ENCODE results near the gene STK24. TPM values are rescaled to one million over a fixed set of nuclear protein-coding genes. Genes with fewer than 3 reads are reported as not detected.

STK24 gene
- total RNA-seq, 1 donor from 2014 or later: 121 TPM

DNA sequence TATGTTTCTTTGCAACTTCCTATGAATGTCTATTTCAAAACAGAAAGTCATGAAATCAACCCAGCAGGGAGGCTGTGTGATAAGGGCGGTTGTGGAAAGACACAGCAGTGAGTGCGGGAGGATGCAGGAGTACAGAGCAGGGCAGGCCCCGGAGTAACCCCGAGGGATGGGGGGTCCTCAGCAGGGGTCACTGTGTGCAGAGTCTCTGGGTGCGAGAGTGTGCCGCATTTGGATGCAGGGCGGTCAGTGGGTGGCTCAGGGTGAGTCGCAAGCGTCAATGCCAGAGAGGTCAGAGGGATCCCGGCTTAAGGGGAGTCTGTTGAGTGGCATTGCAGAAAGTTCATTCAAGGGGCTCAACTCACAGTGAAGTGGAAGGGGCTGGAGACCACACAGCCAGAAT is 147.8 kb downstream of the STK24 start:
- H3K27ac Mint-ChIP-seq: peak overlapping the region; percentile 77

DNA sequence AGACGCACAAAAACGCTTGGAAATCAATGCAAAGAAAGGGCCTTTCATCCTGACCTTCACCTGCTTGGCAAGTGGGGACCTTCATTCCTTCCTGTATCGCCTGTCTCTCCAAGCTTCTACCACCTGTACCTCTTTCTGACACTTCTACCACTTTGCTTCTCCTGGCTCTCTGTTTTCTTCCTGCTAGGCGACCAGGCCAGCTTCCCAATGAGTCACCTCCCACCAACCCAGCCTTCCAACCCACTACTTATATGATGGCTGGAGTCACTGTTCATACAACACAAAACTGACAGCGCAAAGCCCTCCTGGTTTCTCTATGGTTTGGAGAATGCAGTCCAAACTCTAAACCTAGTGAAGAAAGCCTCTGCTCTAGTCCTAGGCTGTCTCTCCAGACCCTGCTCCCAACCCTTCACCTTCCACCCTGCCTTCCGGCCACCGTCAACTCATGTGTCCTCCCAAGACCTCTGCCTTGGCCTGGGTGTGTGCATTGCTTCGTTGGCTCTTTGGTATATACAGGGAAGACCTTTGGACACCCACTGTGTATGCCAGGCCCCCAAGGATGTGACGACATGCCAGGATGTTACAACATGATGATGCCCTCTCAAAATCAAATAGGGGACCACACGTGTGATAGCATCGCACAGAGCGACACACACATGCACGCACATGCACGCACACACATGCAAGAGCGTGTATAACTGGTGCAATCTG is 148.5 kb downstream of the STK24 start:
- Mint-ChIP-seq H3K4me1 (ENCODE audit: unreplicated experiment) (peaks cover 17% of the 10 kb centered on the region), H3K9me3 (no peaks in the 10 kb centered on the region), H3K27me3 (no peaks in the 10 kb centered on the region), H3K36me3 (peaks cover 61% of the 10 kb centered on the region), H3K27ac (peak overlapping the region; percentile 77), H3K4me3 (no peak overlapping the region)
- no peak for DNase-seq (ENCODE audit: extremely low spot score, unreplicated experiment)
- TF ChIP-seq, protein P1, sequence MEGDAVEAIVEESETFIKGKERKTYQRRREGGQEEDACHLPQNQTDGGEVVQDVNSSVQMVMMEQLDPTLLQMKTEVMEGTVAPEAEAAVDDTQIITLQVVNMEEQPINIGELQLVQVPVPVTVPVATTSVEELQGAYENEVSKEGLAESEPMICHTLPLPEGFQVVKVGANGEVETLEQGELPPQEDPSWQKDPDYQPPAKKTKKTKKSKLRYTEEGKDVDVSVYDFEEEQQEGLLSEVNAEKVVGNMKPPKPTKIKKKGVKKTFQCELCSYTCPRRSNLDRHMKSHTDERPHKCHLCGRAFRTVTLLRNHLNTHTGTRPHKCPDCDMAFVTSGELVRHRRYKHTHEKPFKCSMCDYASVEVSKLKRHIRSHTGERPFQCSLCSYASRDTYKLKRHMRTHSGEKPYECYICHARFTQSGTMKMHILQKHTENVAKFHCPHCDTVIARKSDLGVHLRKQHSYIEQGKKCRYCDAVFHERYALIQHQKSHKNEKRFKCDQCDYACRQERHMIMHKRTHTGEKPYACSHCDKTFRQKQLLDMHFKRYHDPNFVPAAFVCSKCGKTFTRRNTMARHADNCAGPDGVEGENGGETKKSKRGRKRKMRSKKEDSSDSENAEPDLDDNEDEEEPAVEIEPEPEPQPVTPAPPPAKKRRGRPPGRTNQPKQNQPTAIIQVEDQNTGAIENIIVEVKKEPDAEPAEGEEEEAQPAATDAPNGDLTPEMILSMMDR (conservative IDR thresholded peaks at IDR 0.05): no peak

More for the DNA sequence above, 147.8 kb downstream of the STK24 start:
- no peaks in the 10 kb centered on the region for H3K9me3 Mint-ChIP-seq
- H3K4me3 Mint-ChIP-seq: no peak overlapping the region
- peaks cover 17% of the 10 kb centered on the region for H3K4me1 Mint-ChIP-seq (ENCODE audit: unreplicated experiment)
- DNase-seq (ENCODE audit: extremely low spot score, unreplicated experiment): no peak
- peaks cover 56% of the 10 kb centered on the region for H3K36me3 Mint-ChIP-seq
- TF ChIP-seq, protein P1 (conservative IDR thresholded peaks at IDR 0.05): no peak
- no peaks in the 10 kb centered on the region for H3K27me3 Mint-ChIP-seq

DNA sequence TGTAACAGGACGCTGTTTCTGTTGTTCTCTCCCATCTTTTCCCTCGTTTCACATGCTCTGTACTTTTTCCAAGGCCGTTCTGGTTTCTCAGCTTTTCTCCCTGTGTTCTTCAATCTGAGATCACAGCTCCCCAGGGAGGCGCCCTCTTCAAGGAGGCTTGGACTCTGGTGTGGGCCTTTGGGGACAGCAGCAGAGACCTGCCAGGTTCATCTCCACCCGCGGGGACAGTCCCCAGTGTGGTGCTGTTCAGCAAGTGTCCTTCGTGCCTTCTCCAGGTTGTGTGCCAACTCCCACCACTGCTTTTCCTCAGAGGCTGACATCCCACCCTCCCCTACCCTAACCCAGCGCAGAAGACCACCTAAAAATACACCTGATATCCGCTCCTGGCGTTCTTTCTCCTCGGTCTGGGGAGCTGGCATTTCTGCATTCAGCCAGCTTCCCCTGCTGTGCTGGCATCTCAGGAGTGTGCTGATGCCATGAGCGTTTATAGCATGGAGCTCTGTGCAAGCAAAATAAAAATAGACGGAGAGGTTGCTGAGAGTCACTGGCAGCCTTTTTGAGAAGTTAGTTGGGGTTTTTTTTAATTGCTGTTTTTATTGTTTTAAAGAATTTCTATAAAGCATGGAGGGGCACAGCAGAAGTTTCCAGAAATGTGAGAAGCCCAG is 149.4 kb downstream of the STK24 start:
- no peaks in the 10 kb centered on the region for H3K27me3 Mint-ChIP-seq
- no peak overlapping the region for H3K4me3 Mint-ChIP-seq
- no peak overlapping the region for H3K27ac Mint-ChIP-seq
- no peak for DNase-seq (ENCODE audit: extremely low spot score, unreplicated experiment)
- H3K9me3 Mint-ChIP-seq: no peaks in the 10 kb centered on the region
- H3K36me3 Mint-ChIP-seq: peaks cover 64% of the 10 kb centered on the region
- H3K4me1 Mint-ChIP-seq (ENCODE audit: unreplicated experiment): peaks cover 17% of the 10 kb centered on the region
- TF ChIP-seq, protein P1 (conservative IDR thresholded peaks at IDR 0.05): no peak

DNA sequence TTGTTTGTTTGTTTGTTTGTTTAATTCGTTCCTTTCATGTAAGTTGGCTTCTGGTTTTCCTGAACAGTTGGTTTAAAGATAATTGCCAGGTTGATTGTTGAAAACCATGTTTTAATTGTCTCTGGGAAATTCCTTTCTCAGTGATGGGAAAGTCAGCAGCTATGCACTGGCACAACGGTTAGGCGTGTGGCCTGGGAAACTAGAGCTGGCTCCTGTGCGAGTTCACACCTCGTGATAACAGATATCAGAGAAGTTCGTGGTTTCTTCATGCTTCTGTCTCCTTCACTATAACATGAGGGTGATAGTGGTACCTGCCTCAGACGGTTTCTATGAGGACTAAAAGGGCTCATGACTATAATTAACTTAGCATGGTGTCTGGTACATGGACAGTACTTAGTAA is 153.5 kb downstream of the STK24 start:
- TF ChIP-seq, protein P1 (conservative IDR thresholded peaks at IDR 0.05): no peak
- Mint-ChIP-seq H3K36me3 (peaks cover 57% of the 10 kb centered on the region), H3K27me3 (no peaks in the 10 kb centered on the region)

DNA sequence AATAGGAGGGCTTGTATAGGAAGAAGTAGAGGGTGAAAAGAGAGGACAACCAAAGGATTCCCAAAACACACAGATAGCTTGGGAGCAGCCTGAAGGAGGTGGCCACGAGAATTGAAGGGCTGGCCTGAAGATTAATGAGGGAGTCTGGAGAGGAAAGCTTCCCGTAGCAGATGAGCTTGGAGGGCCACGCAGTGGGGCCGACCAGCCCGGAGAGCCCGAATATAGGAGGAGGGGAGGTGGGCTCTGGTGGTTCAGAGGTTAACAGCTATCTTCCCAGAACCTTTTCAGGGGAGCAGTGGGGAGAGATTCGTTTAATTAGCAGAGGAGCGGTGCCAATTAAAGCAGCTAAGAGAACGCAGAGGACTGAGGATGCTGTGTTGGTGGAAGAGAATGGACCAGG is 154.9 kb downstream of the STK24 start:
- no peak for DNase-seq (ENCODE audit: extremely low spot score, unreplicated experiment)
- Mint-ChIP-seq H3K9me3 (peaks cover 2% of the 10 kb centered on the region), H3K27ac (no peak overlapping the region), H3K27me3 (no peaks in the 10 kb centered on the region), H3K4me3 (no peak overlapping the region), H3K36me3 (peaks cover 61% of the 10 kb centered on the region), H3K4me1 (ENCODE audit: unreplicated experiment) (peaks cover 2% of the 10 kb centered on the region)
- TF ChIP-seq, protein P1 (conservative IDR thresholded peaks at IDR 0.05): no peak

More for the DNA sequence above, 153.5 kb downstream of the STK24 start:
- Mint-ChIP-seq H3K4me1 (ENCODE audit: unreplicated experiment) (no peaks in the 10 kb centered on the region), H3K4me3 (no peak overlapping the region), H3K27ac (no peak overlapping the region), H3K9me3 (no peaks in the 10 kb centered on the region)
- no peak for DNase-seq (ENCODE audit: extremely low spot score, unreplicated experiment)
